HG03469 (cell line): ENCODE results near the gene ACYP2.

Experiments
- ATAC-seq: cut with Tn5 transposase; IDR thresholded peaks from one replicate; pipeline ENCODE4 v1.9.1; 2021; ENCODE audit warnings: mild to moderate bottlenecking, moderate library complexity, moderate number of reproducible peaks; ENCODE audit not compliant: unreplicated experiment

Gene ACYP2

DNA sequence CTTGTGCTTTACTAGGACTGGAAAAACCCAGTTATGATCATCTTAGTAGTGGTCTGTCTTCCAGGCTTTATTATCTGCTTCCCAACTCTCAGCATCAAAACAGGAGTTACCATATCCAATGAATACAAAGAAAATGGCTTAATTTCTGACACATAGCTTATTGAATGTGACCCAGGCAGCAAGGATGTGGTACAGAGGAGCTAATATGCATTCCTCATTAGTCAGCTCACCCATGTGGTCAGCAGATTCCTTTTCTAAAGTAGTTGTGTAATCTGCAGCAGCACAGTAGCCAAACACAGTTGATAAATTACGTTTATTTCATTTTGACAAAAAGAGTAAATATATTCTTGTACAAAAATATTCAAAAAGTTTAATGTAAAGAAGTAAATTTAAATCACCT, 97.0 kb downstream of the ACYP2 start:
- ATAC-seq: no peak

DNA sequence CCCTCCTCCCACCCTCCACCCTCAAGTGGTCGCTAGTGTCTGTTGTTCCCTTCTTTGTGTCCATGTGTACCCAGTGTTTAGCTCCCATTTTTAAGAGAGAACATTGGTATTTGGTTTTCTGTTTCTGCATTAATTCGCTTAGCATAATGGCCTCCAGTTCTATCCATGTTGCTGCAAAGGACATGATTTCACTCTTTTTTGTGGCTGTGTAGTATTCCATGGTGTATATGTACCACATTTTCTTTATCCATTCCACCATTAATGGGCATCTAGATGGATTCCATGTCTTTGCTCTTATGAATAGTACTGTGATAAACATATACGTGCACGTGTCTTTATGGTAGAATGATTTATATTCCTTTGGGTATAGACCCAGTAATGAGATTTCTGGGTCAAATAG, 97.7 kb downstream of the ACYP2 start:
- ATAC-seq: no peak

DNA sequence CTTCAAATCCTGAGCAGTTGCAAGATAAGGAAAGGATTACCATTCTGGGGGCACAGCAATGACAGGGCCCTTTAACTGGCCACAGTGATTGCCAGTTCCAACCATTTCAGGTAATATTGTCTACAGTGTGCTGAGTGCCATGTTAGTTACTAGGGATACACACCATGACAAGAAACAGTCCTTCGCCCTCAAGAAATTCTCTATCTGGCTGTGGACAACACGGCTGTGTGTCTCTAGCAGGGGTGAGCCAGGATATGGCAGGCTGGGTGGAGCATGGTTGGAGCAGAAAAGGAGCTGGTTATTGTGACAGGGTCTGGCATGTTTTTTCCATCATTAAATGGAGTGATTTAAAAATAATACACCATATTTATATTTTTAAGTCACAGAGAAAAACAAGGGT, 109.6 kb downstream of the ACYP2 start:
- ATAC-seq: no peak

DNA sequence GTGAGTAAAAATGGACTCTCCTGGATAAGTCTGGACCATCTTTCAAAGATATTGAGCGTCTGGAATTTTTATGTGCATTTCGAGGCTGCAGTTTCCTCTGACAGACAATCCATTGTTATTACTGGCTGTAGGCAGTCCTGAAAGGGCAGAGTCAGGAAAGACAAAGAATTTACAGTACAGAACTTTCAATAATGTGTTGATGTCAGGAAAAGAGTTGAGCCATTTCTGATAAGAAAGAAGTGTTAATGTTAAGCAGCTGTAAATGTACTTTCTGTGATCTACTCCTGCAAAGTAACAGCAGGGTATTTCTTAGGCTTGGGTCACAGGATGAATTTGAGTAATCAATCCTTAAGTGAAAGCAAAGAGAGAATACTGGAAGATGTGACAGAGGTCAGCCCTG, 110.8 kb downstream of the ACYP2 start:
- no peak for ATAC-seq

DNA sequence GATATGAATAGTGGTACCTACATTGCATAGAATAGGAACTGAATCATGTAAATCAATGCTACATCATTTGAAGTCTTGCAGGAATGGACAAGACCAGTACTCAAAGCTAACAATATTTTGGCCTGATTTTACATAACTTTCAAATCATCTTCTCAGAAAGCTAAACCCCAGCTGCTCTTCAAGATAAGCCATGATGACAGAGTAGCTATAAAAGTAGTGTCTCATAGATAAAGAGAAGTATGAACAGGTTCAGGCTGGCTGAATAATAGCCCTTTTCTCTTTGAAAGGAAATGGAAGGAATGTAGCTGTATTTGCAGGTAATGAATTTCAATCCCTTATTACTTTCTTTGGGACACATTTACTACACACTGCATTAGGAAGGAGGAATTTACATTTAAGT, 112.4 kb downstream of the ACYP2 start:
- no peak for ATAC-seq

DNA sequence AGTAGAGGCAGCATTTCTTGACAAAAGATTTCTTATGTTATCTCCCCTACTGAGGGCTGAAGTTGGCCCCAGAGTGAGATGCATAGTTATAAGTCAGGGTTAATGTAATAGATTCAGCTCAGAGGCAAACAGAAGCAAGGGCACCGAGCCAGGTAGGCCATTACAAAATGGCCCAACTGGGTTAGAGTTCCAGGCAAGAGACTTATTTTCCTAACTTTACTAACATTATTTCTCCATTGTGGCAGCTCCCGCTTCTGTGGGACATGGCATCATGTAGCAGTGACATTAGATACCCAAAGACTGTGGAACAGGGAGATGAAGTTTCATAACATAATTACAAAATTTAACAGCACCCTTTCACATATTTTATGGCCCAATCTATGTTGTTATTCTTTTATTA, 113.5 kb downstream of the ACYP2 start:
- no peak for ATAC-seq

DNA sequence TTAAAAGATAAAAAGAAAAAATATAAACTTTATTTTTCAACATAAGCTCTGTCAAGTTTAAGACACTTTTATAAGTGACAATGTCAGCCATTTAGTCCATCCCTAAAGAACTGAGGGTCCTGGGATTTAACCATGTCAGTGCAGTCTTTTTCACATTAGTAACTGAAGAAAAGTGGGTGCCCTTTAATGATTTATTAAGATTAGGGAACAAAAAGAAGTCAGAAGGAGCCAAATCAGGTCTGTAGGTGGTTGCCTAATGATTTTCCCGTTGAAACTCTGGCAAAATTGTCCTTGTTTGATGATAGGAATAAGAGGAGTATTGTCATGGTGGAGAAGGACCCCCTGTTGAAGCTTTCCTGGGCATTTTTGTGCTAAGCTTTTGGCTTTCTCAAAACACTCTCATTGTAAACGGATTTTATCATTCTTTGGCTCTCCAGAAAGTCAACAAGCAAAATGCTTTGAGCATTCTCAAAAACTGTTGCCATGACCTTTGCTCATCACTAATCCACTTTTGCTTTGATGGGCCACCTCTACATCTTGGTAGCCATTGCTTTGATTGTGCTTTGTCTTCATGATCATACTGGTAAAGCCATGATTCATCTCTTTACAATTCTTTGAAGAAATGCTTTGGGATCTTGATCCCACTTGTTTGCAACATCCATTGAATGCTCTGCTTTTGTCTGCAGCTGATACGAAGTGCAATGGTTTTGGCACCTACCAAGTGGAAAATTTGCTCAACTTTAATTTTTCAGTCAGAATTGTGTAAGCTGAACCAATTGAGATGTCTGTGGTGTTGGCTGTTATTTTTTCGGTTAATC, 118.6 kb downstream of the ACYP2 start:
- ATAC-seq: no peak

DNA sequence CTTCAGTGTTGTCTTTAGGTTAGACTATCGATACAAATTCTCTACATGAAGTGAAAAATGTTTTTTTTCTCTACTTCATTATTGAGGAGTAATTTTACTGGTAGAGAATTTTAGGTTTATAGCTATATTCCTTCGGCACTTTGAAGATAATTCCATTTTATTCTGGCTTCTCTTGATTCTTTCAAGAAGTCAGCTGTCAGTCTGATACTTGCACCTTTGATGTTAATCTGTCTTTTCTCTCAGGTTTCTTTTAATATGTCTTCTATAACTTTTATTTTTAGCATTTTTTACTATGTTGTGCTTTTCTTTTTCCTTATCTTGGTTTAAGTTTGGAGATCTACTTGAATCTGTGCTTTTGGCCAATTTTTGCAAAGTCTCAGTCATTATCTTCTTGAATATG, 122.0 kb downstream of the ACYP2 start:
- no peak for ATAC-seq

DNA sequence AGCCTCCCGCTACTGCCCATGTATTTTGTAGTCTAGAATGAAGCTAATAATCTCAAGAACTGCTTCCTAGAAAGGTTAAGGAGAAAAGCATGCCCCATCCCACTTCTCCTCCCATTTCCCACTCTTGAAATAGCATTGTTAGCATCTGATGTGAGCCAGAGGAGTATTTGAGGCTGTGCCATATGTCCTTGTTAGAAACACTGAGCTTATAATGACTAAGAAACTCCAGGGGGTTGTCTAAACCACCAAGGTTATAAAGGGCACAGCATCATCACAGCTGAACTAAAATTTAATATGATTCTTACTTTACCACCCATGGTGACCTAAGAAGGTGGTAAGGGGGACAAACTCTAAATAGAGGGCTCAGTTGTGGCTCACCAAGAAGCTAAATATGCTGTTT, 124.0 kb downstream of the ACYP2 start:
- ATAC-seq: no peak

DNA sequence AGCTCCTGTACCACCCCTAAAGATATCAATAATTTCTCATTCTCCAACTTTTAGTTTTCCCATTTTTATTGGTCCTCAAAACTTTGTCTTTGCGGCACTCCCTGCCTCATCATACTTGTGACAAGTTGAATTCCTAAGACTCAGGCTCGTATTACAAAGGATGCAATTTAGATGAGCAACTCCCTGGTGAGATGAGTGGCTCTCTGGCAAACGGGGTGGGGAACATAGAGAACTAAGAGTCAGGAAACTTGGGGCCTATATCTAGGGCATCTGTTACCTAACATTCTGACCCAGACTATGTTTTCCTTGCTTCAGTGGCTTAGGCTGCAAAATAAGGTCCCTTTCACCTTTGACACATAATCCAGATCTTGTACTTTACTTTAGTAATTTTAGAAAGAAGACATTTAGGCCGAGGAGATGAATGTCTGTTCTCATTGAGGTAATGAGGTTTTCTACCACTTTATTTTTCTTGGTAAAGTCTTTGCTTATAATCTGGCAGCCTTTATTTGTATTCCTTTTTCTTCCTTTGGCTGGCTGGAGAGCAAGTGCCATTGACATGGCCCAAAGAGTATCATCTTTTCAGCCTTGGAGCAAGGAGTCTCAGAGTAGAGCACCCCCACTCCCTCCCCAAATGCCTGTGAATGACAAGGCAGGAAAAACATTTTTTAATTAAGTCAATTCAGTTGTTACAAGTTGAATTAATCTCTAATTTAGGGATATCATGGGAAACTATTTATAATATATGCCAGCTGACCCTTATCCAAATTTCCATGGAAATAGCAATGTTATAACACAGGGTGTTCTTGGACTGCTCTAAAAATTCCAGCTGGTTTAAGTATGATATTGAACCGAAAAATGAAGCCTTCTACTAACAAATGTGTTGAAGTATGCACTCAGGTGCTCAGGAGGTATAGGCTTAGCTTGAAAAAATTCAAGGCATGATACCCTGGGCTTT, 125.4 kb downstream of the ACYP2 start:
- ATAC-seq: no peak

DNA sequence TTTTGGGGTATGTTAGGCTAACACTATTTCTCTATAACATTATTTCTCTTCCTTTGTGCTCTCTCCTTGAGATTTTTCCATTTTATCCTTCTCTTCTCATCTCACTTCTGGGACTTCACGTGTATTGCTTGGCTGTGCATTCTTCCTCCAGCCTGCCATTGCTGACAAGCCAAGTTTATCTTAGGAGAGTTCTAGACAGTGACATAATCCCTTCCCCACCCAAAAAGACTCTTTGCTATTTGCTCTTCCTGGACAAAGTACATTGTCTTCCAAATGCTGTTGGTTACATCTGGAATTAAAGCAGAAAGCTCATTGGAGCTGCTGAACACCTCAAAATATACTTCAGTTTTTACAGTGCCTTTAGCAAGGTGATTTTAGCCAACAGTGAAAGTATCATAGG, 131.7 kb downstream of the ACYP2 start:
- no peak for ATAC-seq

DNA sequence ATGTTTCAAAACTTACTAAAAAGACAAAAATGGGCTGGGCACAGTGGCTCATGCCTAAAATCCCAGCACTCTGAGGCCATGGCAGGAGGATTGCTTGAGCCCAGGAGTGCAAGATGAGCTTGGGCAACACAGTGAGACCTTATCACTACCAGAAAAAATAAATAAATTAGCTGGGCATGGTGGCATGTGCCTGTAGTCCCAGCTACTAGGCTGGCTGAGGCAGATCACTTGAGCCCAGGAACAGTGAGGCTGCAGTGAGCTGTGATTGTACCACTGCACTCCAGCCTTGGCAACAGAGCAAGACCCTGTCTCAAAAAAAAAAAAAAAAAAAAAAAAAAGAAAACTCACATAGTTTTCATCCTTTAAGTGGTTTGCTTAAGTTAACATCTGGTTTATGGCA, 134.2 kb downstream of the ACYP2 start:
- ATAC-seq: no peak

DNA sequence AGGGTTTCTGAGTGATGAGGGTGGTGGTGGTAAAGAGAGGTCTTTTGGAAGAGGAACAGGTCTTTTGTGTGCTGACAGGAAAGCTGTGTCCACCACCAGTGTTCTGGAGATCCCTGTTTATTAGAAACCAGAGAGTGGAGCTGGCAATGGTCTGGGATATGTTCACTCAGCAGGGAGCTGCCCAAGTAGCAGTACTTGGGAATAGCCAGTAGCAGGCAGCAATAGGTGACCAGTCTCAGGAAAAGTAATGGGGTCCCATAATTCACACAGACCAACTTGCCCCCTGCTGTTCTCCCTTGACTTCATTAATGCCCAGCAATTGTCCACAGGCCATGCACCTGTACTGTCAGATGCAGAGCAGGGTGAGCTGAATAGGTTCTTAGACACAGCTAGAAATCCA, 138.8 kb downstream of the ACYP2 start:
- no peak for ATAC-seq

DNA sequence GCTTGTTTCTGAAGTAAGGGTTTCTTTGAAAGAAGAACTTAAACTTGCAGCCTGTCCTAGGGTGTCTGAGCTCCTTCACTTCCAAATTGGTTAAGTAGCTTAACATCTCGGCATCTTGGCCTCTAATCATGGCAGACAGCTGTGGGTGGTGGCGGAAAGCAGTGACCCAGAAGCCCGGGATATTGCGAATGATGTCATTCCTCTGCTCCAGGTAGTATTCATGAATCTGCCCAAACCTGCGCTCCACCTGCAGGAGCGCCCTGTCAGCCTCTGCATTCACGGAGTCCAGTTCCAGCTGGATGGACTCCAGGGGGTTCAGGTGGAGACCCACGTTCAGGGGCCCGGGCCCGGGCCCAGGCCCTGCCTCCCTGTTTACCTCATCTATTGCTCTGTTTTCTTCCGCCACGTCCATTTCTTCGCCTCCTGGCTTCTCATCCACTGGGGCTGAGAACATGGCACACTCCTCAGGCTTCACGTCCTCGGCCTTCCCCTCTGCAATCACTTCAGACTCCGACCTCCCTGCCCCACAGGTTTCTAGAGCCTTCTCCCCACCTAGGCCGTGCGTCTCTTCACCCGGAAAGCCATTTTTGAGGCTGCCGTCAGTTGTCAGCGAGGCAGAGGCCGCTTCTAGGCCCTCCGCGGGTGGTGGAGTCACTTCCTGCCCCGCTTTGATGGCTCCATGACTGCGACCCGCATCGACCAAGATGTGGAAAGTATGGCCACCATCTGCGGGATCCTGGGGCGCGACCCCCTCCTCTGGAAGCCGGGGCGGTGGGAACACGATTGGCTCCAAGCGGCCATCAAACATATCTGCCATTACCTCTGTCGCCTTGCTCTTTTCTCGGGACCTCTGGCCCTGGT, 140.0 kb downstream of the ACYP2 start:
- ATAC-seq: no peak

DNA sequence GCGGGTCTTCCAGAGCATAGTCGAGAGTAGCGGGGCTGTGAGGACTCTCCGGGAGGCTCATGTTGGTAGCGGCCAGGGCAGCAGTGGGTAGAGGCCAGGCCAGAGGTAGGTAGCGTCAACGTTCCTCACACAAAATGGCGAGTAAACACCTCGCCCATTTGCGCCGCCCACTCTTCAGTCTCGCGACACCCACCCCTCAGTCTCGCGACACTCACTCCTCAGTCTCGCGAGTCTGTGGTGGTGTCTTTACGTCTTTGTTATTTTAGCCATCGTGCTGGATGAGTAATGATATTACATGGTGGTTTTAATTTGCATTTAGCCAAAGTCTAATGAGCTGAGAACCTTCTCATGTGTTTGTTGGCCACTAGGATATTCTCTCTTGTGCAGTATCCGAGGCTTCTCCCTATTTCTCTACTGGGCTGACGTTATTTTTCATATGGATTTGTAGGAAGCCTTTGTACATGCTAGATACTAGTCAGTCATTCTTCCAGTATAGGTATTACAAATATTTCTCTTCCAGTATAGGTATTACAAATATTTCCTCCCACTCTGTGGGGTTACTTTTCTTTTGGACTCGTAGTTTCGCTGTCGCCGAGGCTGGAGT, 140.8 kb downstream of the ACYP2 start, which contains the start of gene TSPYL6:
Gene TSPYL6, minus strand, starts transcription at position 139 of the 604 bp plus-strand sequence. Its CDS starts 78 bp downstream, at position 61.
- ATAC-seq: no peak

DNA sequence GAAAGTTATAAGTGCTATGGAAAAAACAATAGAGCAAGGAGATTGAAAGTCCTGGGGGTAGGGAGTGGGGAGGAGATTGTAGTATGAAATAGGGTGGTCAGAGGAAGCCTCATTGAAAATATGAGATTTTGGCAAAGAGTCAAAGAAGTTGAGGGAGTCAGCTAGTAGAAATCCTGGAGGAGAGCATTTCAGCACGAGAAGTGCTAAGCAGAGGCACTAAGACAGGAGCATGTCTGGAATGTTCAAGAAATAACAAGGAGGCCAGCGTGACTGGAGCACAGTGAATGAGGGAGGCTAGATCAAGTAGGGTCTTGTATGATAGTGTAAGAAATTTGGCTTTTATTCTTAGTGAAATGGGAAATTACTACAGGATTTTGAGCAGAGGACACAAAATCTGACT, 142.8 kb downstream of the ACYP2 start:
- no peak for ATAC-seq

DNA sequence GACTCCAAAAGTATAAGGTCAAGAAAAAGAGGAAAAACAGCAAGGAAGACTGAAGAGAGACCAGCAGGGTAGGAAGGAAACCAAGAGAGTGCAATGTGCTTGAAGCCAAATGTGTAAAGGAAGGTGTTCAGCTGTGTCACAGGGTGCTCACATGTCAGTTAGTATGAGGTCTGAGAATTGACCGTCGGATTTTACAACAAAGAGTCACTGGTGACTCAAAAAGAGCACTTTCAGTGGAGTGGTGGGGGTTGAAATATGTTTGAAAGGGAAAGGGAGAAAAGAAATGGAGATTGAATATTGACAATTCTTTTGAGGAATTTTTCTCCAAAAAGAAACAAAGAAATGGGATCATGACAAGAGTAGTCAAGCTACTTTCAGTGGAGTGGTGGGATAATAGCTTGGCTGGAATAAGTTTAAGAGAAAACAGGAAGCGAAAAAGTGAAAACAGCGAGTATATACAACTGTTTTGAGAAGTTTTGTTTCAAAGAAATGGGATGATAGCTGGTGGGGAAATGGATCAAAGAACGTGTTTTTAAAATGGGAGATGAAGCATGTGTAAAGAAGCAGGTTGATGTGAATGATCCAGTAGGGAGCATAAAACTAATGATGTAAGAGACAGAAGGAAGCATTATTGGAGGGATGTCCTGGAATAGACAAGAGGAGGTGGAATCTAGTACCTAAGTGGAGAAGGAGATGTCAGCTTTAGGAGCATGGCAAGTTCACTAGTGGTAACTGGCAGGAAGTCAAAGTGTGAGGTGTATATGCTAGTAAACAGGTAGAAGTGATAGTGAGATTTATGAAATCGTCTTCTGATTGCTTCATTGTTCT, 144.2 kb downstream of the ACYP2 start:
- ATAC-seq: no peak

DNA sequence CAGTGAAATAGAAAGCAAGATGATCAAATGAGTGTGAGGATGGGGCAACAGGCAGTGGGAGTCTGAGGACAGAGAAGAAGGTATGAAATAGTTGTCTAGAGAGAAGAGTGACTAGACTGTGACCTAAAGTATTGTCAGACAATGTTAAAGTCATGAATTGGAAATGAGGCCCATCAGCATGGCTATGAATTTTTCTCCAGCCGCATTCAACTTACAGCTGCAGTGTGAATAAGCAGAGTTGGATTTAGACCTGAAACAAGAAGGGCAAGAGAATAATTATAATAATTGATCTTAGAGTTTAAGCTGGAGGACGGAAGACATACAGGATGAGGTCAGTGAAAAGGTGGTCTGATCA, 144.8 kb downstream of the ACYP2 start:
- no peak for ATAC-seq

DNA sequence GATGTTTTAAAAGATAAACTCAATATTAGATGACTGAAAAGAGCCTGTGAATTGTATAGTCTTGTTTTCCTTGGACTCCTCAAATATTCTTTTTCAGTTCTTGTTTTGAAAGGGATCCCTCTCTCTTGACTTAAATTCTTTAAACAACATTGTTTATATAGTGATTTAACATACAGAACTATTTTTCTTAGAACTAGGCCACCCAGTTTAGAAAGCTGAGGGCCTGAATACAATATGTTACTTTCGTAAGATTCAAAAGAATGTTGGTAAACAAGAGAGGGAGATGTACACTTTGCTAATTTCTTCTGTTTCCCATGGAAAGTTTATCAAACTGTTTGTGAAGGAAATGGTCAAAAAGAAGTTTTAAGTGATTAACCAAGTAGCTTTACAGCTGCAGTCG, 146.1 kb downstream of the ACYP2 start:
- ATAC-seq: no peak
